Fibroblast of lung (primary cell): Measurements from ENCODE around the gene VMO1.

Experiments used
- CTCF ChIP-seq, 2 donors: IDR thresholded peaks in 1 of 2; conservative IDR thresholded peaks in 1 of 2; 1 replicate in 1 of 2; 2 replicates in 1 of 2; pipeline ENCODE4 v1.5.1; 2011 to 2012; ENCODE audit warnings: low read length in 2 of 2, control low read depth in 1 of 2, inconsistent platforms in 1 of 2, low read depth in 1 of 2, mild to moderate bottlenecking in 1 of 2
- EZH2 ChIP-seq: IDR thresholded peaks from 2 replicates; pipeline ENCODE4 v1.5.1; 2012; ENCODE audit warnings: low read length, control low read depth, mild to moderate bottlenecking; ENCODE audit errors: missing control alignments

- no peak for TF ChIP-seq CTCF (conservative IDR thresholded peaks at IDR 0.05 in 1 of 2, IDR thresholded peaks at IDR 0.05 in 1 of 2; ENCODE audit: low read depth in 1 of 2, low read length in 2 of 2)
- TF ChIP-seq EZH2 = no peak
Measured at GRCh38 chr17:4810696-4811290, 24.6 kb upstream of the VMO1 start.
